Measurements from ENCODE around the gene CSNK1D.
A peak's percentile ranks its signal among the peaks of the same experiment; 100 is the strongest.

DNA sequence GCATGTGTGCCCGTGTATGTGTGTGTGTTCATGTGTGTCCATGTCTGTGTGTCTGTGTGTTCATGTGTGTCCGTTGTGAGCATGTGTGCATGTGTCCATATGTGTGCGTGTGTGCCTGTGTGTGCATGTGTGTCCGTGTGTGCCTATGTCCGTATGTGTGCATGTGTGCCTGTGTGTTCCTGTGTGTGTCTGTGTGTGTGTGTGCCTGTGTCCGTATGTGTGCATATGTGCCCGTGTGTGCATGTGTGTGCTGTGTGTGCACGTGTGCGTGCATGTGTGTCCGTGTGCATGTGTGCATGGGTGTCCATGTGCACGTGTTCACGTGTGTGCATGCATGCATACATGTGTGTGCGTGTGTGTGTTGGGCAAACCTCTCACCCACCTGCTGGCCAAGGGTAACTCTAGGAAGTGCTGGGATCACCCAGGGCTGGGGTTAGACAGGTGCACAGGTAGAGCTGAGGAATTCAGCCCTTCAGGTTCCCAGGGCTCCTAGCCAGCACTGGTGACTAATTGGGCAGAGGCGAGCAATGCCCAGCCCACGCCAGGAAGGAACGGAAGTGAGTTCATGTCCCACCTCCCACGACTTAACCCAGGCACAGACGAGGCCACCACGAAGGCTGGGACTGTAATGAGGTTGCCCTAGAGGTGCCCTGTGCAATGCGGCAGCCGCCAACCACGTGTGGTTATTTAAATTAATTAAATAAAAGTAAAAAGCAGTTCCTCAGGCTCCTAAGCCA lies 8.2 kb upstream of the CSNK1D start:
- TF ChIP-seq RFX5 (IDR thresholded peaks at IDR 0.05; ENCODE audit: low read depth, low read length) (no peak), JUNB (IDR thresholded peaks at IDR 0.05) (no peak), KDM1A (IDR thresholded peaks at IDR 0.05; ENCODE audit: borderline replicate concordance) (no peak), ESRRA (IDR thresholded peaks at IDR 0.05; ENCODE audit: low read length) (no peak), JUND (IDR thresholded peaks at IDR 0.05; ENCODE audit: low read depth, low read length) (no peak), EGR1 (IDR thresholded peaks at IDR 0.05; ENCODE audit: borderline replicate concordance in 1 of 2, low read depth in 2 of 2, low read length in 2 of 2) (no peak), ATF7 (IDR thresholded peaks at IDR 0.05; ENCODE audit: low read depth) (no peak; the same call in 1 of the 2 replicates), PML (IDR thresholded peaks at IDR 0.05; ENCODE audit: low read length) (no peak), HDAC2 (IDR thresholded peaks at IDR 0.05) (no peak), IKZF1 (conservative IDR thresholded peaks at IDR 0.05) (peak; percentile 35; the same call in 1 of the 2 replicates)
- TF ChIP-seq, protein P1, sequence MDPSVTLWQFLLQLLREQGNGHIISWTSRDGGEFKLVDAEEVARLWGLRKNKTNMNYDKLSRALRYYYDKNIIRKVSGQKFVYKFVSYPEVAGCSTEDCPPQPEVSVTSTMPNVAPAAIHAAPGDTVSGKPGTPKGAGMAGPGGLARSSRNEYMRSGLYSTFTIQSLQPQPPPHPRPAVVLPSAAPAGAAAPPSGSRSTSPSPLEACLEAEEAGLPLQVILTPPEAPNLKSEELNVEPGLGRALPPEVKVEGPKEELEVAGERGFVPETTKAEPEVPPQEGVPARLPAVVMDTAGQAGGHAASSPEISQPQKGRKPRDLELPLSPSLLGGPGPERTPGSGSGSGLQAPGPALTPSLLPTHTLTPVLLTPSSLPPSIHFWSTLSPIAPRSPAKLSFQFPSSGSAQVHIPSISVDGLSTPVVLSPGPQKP (IDR thresholded peaks at IDR 0.05; ENCODE audit: low read depth, low read length): no peak
- TF ChIP-seq, protein P2, sequence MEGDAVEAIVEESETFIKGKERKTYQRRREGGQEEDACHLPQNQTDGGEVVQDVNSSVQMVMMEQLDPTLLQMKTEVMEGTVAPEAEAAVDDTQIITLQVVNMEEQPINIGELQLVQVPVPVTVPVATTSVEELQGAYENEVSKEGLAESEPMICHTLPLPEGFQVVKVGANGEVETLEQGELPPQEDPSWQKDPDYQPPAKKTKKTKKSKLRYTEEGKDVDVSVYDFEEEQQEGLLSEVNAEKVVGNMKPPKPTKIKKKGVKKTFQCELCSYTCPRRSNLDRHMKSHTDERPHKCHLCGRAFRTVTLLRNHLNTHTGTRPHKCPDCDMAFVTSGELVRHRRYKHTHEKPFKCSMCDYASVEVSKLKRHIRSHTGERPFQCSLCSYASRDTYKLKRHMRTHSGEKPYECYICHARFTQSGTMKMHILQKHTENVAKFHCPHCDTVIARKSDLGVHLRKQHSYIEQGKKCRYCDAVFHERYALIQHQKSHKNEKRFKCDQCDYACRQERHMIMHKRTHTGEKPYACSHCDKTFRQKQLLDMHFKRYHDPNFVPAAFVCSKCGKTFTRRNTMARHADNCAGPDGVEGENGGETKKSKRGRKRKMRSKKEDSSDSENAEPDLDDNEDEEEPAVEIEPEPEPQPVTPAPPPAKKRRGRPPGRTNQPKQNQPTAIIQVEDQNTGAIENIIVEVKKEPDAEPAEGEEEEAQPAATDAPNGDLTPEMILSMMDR (IDR thresholded peaks at IDR 0.05 in 2 of 3, conservative IDR thresholded peaks at IDR 0.05 in 1 of 3; ENCODE audit: control insufficient read depth in 2 of 3, extremely low read depth in 1 of 3, insufficient read depth in 1 of 3, low read depth in 3 of 3, low read length in 3 of 3): no peak
- TF ChIP-seq, protein P3, sequence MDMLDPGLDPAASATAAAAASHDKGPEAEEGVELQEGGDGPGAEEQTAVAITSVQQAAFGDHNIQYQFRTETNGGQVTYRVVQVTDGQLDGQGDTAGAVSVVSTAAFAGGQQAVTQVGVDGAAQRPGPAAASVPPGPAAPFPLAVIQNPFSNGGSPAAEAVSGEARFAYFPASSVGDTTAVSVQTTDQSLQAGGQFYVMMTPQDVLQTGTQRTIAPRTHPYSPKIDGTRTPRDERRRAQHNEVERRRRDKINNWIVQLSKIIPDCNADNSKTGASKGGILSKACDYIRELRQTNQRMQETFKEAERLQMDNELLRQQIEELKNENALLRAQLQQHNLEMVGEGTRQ (IDR thresholded peaks at IDR 0.05; ENCODE audit: borderline replicate concordance, low read depth, low read length): no peak

Measured in GM12878 (cell line).